A549 (cell line): ENCODE measurements around the gene TMEM151A. TPM values are rescaled to one million over a fixed set of nuclear protein-coding genes. Genes with fewer than 3 reads are reported as not detected.

ENCODE experiments used
- ATAC-seq, 2 experiments: fragments of 200-7000 bp in 1 of 2; fragments of >200 bp in 1 of 2; cut with Nextera tagmentation in 1 of 2; cut with Tn5 transposase in 1 of 2; 3 replicates each; pipeline versions ENCODE4 v1.8.0 to v1.9.1; 2018 to 2020; ENCODE audit warnings: mild to moderate bottlenecking in 1 of 2, moderate library complexity in 1 of 2
- CTCF ChIA-PET: fragments of 300-600 bp; sonication (Branson Sonifier 250); formaldehyde crosslinking; extraction: SDS; loops from one replicate; lab custom pipeline; 2021; ENCODE audit warnings: antibody characterized with exemption, inconsistent platforms; lab: Yijun Ruan, JAX
- POLR2A ChIA-PET: fragments of 350-600 bp; formaldehyde crosslinking; extraction: SDS; loops from one replicate; lab custom pipeline; 2021; ENCODE audit warnings: antibody characterized with exemption, inconsistent platforms; lab: Yijun Ruan, JAX
- DNase-seq, 2 experiments: peaks; one replicate each; pipeline versions ENCODE4 v3.0.0 to v3.0.0-alpha.2; 2011 to 2016; ENCODE audit warnings: low read depth in 1 of 2, low spot score in 1 of 2
- FAIRE-seq: peaks from 2 replicates; lab custom pipeline; 2011; peaks lifted over from hg19 to GRCh38; lab: Jason Lieb, UNC
- H3K27ac ChIP-seq, 2 experiments: fragments of >200 bp; sonication (Bioruptor Twin); formaldehyde crosslinking; 3 replicates each; pipeline ENCODE4 v1.5.1; 2016 to 2017
- H3K4me1 ChIP-seq: fragments of >200 bp; sonication (Bioruptor Twin); formaldehyde crosslinking; 3 replicates; pipeline ENCODE4 v1.6.1; 2016
- H3K4me2 ChIP-seq: fragments of >200 bp; sonication (Bioruptor Twin); formaldehyde crosslinking; 3 replicates; pipeline ENCODE4 v1.6.1; 2016
- H3K4me3 ChIP-seq: fragments of >200 bp; sonication (Bioruptor Twin); formaldehyde crosslinking; 3 replicates; pipeline ENCODE4 v1.5.1; 2016
- H3K9me3 ChIP-seq: fragments of >200 bp; sonication (Bioruptor Twin); formaldehyde crosslinking; 3 replicates; pipeline ENCODE4 v1.6.1; 2016
- ATOH8 ChIP-seq: fragments of 250-450 bp; sonication (Bioruptor Pico); IDR thresholded peaks from 2 replicates; pipeline ENCODE4 v1.5.0; 2020; ENCODE audit warnings: low read depth, mild to moderate bottlenecking, moderate library complexity
- BCL3 ChIP-seq: fragments of >200 bp; sonication (Bioruptor Twin); formaldehyde crosslinking; IDR thresholded peaks from 3 replicates; pipeline ENCODE4 v1.6.1; 2016
- CBX8 ChIP-seq: fragments of 200-600 bp; sonication (generic); IDR thresholded peaks from 2 replicates; pipeline ENCODE4 v1.6.1; 2016
- CEBPB ChIP-seq, 2 experiments: fragments of >200 bp in 1 of 2; sonication (Bioruptor Twin) in 1 of 2; formaldehyde crosslinking in 1 of 2; IDR thresholded peaks; 2 replicates each; pipeline ENCODE4 v1.6.1; 2012 to 2016
- EP300 ChIP-seq, 2 experiments: fragments of >200 bp; sonication (Bioruptor Twin); formaldehyde crosslinking; IDR thresholded peaks; 2 replicates in 1 of 2; 3 replicates in 1 of 2; pipeline ENCODE4 v1.6.1; 2016 to 2017
- ESRRA ChIP-seq: fragments of 150-350 bp; IDR thresholded peaks from 2 replicates; pipeline ENCODE4 v1.6.1; 2014; ENCODE audit warnings: mild to moderate bottlenecking, low read length, borderline replicate concordance
- FOXS1 ChIP-seq: fragments of 250-450 bp; sonication (Bioruptor Pico); IDR thresholded peaks from 2 replicates; pipeline ENCODE4 v1.5.0; 2020; ENCODE audit warnings: mild to moderate bottlenecking, moderate library complexity
- GATA3 ChIP-seq: IDR thresholded peaks from 2 replicates; pipeline ENCODE4 v1.6.1; 2012; ENCODE audit warnings: borderline replicate concordance
- HES2 ChIP-seq: fragments of >200 bp; sonication (Bioruptor Twin); formaldehyde crosslinking; IDR thresholded peaks from 2 replicates; pipeline ENCODE4 v1.6.1; 2016
- HEYL ChIP-seq: fragments of 250-450 bp; sonication (Bioruptor Pico); IDR thresholded peaks from 2 replicates; pipeline ENCODE4 v1.8.0; 2021; ENCODE audit warnings: mild to moderate bottlenecking, moderate library complexity
- KDM5A ChIP-seq: fragments of 200-600 bp; sonication (generic); IDR thresholded peaks from 2 replicates; pipeline ENCODE4 v1.6.1; 2016; ENCODE audit warnings: antibody characterized with exemption, mild to moderate bottlenecking
- MAFK ChIP-seq: fragments of 450-650 bp; IDR thresholded peaks from 2 replicates; pipeline ENCODE4 v1.6.1; 2014; ENCODE audit not compliant: partially characterized antibody
- MAX ChIP-seq: IDR thresholded peaks from 2 replicates; pipeline ENCODE4 v1.6.1; 2012
- PBX3 ChIP-seq: IDR thresholded peaks from 2 replicates; pipeline ENCODE4 v1.6.1; 2012
- PHF8 ChIP-seq: fragments of 200-600 bp; sonication (generic); IDR thresholded peaks from 2 replicates; pipeline ENCODE4 v1.6.1; 2016; ENCODE audit warnings: low read depth, mild to moderate bottlenecking, antibody characterized with exemption, moderate library complexity, borderline replicate concordance
- POLR2AphosphoS2 ChIP-seq: conservative IDR thresholded peaks from 2 replicates; pipeline ENCODE4 v1.6.1; 2012; ENCODE audit warnings: low read length, improper control_type of control experiment, inconsistent platforms
- RAD21 ChIP-seq, 2 experiments: fragments of >200 bp in 1 of 2; sonication (Bioruptor Twin) in 1 of 2; formaldehyde crosslinking in 1 of 2; IDR thresholded peaks in 1 of 2; conservative IDR thresholded peaks in 1 of 2; 2 replicates in 1 of 2; 3 replicates in 1 of 2; pipeline ENCODE4 v1.6.1; 2012 to 2018; ENCODE audit warnings: inconsistent platforms in 1 of 2
- REST ChIP-seq: fragments of 200-600 bp; sonication (generic); IDR thresholded peaks from 2 replicates; pipeline ENCODE4 v1.6.1; 2016; ENCODE audit warnings: antibody characterized with exemption, mild to moderate bottlenecking, moderate library complexity
- USF2 ChIP-seq: fragments of 450-650 bp; IDR thresholded peaks from 2 replicates; pipeline ENCODE4 v1.6.1; 2014; ENCODE audit warnings: antibody characterized with exemption
- ZNF302 ChIP-seq: fragments of 250-450 bp; sonication (Bioruptor Pico); IDR thresholded peaks from 2 replicates; pipeline ENCODE4 v1.9.0; 2021; ENCODE audit warnings: inconsistent platforms, mild to moderate bottlenecking, moderate library complexity
- WGBS: methylation state at CpG from one replicate; pipeline ENCODE4 v1.1.6; 2017; ENCODE audit errors: missing lambda C conversion rate; 5-methylcytosine and 5-hydroxymethylcytosine counted together
- polyA plus RNA-seq, 4 experiments: library from polyadenylated mRNA; depleted of rRNA in 3 of 4; stranded (reverse); fragments of >200 nt; fragmentation: RNase III in 1 of 4; extraction: RNeasy Plus Mini Kit Qiagen cat#74134 plus additional on column Dnase treatment in 1 of 4; gene quantifications; 2 replicates in 3 of 4; 3 replicates in 1 of 4; pipeline ENCODE4 v1.2.3, GENCODE V29; 2011 to 2017

Gene TMEM151A
- polyA plus RNA-seq, 2 of the 4 experiments (the other 2 are of a cell fraction) = 0.44 to 1.8 TPM

- DNase-seq (no peak), ATAC-seq (no peak), FAIRE-seq (no peak)
- no peaks in the 10 kb centered on the region for H3K9me3 ChIP-seq
- TF ChIP-seq FOXS1 (CRISPR knock-in tag) (no peak), CBX8 (no peak), REST (no peak), EP300 (IDR thresholded peaks at IDR 0.05) (no peak), MAFK (no peak), PHF8 (no peak), CEBPB (IDR thresholded peaks at IDR 0.05) (no peak), RAD21 (conservative IDR thresholded peaks at IDR 0.05 in 1 of 2, IDR thresholded peaks at IDR 0.05 in 1 of 2) (no peak), BCL3 (no peak), POLR2AphosphoS2 (no peak), HES2 (no peak), HEYL (CRISPR knock-in tag) (no peak), KDM5A (no peak), ZNF302 (no peak), MAX (no peak), PBX3 (no peak), ATOH8 (CRISPR knock-in tag) (no peak), ESRRA (no peak), USF2 (no peak), GATA3 (no peak)
- H3K4me1 ChIP-seq = peaks cover 15% of the 10 kb centered on the region
- no peak overlapping the region for H3K27ac ChIP-seq
- ChIA-PET CTCF (interaction anchor here (0.6 to 2.8 kb wide), 6 partner anchors 10 to 551 kb away, joined by 3 to 20 read pairs (median 3); partner anchors contain the start of gene KAT5), POLR2A (interaction anchor here (0.6 kb wide), 1 partner anchor 251 kb away, joined by 3 read pairs; no protein-coding TSS in a partner anchor)
- 89% methylated on average over 4 of the region's 5 CpGs for WGBS
- no peak overlapping the region for H3K4me3 ChIP-seq
- no peak overlapping the region for H3K4me2 ChIP-seq
Observed at GRCh38 chr11:66262191-66262590, 29.5 kb upstream of the TMEM151A start.
